ENCODE data around the gene SHH.

SHH gene

DNA sequence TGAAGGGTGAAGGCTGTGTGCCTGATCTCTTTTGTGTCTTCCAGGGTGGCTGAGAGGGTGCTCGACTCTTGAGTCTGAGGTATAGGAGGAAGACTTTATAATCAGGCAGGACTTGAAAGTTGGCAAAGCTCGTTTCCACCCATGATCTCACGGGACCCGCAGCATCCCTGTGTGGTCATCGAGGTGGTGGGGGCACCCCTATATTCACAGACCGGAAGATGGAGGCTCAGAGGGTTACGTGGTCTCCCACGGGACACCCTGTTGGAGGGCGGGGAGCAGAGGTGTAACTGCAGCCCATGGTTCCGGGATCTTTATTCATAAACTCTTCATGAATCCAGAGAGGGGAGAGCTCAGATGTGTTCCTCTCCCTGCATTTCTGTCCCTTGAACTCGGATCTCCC, 9.6 kb upstream of the SHH start:
- no peak for TF ChIP-seq EZH2phosphoT487 (IDR thresholded peaks at IDR 0.05; ENCODE audit: borderline replicate concordance)
- TF ChIP-seq, protein P1, sequence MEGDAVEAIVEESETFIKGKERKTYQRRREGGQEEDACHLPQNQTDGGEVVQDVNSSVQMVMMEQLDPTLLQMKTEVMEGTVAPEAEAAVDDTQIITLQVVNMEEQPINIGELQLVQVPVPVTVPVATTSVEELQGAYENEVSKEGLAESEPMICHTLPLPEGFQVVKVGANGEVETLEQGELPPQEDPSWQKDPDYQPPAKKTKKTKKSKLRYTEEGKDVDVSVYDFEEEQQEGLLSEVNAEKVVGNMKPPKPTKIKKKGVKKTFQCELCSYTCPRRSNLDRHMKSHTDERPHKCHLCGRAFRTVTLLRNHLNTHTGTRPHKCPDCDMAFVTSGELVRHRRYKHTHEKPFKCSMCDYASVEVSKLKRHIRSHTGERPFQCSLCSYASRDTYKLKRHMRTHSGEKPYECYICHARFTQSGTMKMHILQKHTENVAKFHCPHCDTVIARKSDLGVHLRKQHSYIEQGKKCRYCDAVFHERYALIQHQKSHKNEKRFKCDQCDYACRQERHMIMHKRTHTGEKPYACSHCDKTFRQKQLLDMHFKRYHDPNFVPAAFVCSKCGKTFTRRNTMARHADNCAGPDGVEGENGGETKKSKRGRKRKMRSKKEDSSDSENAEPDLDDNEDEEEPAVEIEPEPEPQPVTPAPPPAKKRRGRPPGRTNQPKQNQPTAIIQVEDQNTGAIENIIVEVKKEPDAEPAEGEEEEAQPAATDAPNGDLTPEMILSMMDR (conservative IDR thresholded peaks at IDR 0.05; ENCODE audit: low read length), result no peak
- no peak overlapping the region for H3K4me2 ChIP-seq (ENCODE audit: low read depth, low read length, poor library complexity, severe bottlenecking)
- H4K20me1 ChIP-seq (ENCODE audit: insufficient read depth, low read length, poor library complexity, severe bottlenecking), result no peaks in the 10 kb centered on the region
- H2AFZ ChIP-seq (ENCODE audit: low read length), result no peak overlapping the region
- no peaks in the 10 kb centered on the region for H3F3A ChIP-seq (ENCODE audit: low read depth)
- H3K27me3 ChIP-seq (ENCODE audit: insufficient read depth, low read length, poor library complexity, severe bottlenecking), result no peaks in the 10 kb centered on the region
- no peak overlapping the region for H3K9ac ChIP-seq (ENCODE audit: low read depth, low read length, poor library complexity, severe bottlenecking)
- H3K36me3 ChIP-seq (ENCODE audit: insufficient read depth, low read length), result no peaks in the 10 kb centered on the region
- H3K9me3 ChIP-seq (ENCODE audit: insufficient read depth, low read depth, low read length), result no peaks in the 10 kb centered on the region
- H3K4me1 ChIP-seq (ENCODE audit: insufficient read depth, low read length, poor library complexity, severe bottlenecking), result no peaks in the 10 kb centered on the region
- no peaks in the 10 kb centered on the region for H3K79me2 ChIP-seq (ENCODE audit: insufficient read depth, low read length)
- H3K9me2 ChIP-seq (replicated peaks; ENCODE audit: low read depth, low read length), result no peaks in the 10 kb centered on the region
- H3K4me3 ChIP-seq (ENCODE audit: low read length, poor library complexity, severe bottlenecking), result no peak overlapping the region

DNA sequence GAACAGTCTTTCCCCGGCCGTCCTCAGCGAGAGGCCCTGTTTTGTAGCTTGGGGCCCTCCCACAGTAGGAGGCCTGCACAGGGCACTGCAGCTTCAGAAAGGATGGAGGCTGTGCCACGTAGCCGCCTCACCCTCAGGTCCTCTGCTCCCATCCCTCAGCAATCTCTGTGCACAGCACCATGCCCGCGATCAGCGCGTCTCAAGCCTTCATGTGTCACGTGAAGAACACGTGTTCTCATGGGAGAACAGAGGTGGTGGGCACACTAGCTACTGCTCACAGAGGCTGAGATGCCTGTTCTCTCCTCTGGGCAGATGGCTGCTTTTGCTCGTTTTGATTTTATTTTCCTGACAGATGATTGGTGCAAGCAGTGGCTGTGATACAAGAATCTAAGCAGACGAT, 8.5 kb upstream of the SHH start:
- H3K36me3 ChIP-seq (ENCODE audit: insufficient read depth, low read length), result no peaks in the 10 kb centered on the region
- no peak overlapping the region for H3K4me2 ChIP-seq (ENCODE audit: low read depth, low read length, poor library complexity, severe bottlenecking)
- no peak overlapping the region for H3K9ac ChIP-seq (ENCODE audit: low read depth, low read length, poor library complexity, severe bottlenecking)
- H3K4me1 ChIP-seq (ENCODE audit: insufficient read depth, low read length, poor library complexity, severe bottlenecking), result no peaks in the 10 kb centered on the region
- H3K9me3 ChIP-seq (ENCODE audit: insufficient read depth, low read depth, low read length), result no peaks in the 10 kb centered on the region
- no peaks in the 10 kb centered on the region for H3K79me2 ChIP-seq (ENCODE audit: insufficient read depth, low read length)
- H3F3A ChIP-seq (ENCODE audit: low read depth), result no peaks in the 10 kb centered on the region
- no peaks in the 10 kb centered on the region for H4K20me1 ChIP-seq (ENCODE audit: insufficient read depth, low read length, poor library complexity, severe bottlenecking)
- no peak overlapping the region for H2AFZ ChIP-seq (ENCODE audit: low read length)
- no peak for TF ChIP-seq EZH2phosphoT487 (IDR thresholded peaks at IDR 0.05; ENCODE audit: borderline replicate concordance)
- TF ChIP-seq, protein P1 (conservative IDR thresholded peaks at IDR 0.05; ENCODE audit: low read length), result no peak
- no peak overlapping the region for H3K4me3 ChIP-seq (ENCODE audit: low read length, poor library complexity, severe bottlenecking)
- H3K27me3 ChIP-seq (ENCODE audit: insufficient read depth, low read length, poor library complexity, severe bottlenecking), result no peaks in the 10 kb centered on the region
- H3K9me2 ChIP-seq (replicated peaks; ENCODE audit: low read depth, low read length), result no peaks in the 10 kb centered on the region

DNA sequence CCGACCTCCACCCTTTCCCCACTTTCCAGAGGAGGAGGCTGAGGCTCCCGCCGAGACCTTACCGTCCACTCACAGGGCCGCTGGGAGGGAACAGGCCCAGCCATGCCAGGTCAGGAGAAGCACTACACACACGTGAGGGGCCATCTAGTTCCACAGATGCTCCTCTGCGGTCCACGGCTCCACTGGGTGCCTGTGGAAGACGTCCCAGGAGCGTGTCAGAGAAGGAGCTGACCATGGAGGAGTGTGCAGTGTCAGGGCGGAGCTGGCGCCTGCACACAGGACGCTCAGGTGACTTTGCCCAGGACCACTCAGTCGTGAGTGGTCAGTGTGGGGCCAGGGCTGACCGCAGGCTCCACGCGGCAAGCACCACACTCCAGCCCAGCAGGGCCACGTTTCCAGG, 8.0 kb upstream of the SHH start:
- no peak overlapping the region for H3K4me2 ChIP-seq (ENCODE audit: low read depth, low read length, poor library complexity, severe bottlenecking)
- H4K20me1 ChIP-seq (ENCODE audit: insufficient read depth, low read length, poor library complexity, severe bottlenecking), result no peaks in the 10 kb centered on the region
- H3K36me3 ChIP-seq (ENCODE audit: insufficient read depth, low read length), result no peaks in the 10 kb centered on the region
- no peaks in the 10 kb centered on the region for H3K9me2 ChIP-seq (replicated peaks; ENCODE audit: low read depth, low read length)
- H3K27me3 ChIP-seq (ENCODE audit: insufficient read depth, low read length, poor library complexity, severe bottlenecking), result no peaks in the 10 kb centered on the region
- no peak overlapping the region for H3K9ac ChIP-seq (ENCODE audit: low read depth, low read length, poor library complexity, severe bottlenecking)
- H3K79me2 ChIP-seq (ENCODE audit: insufficient read depth, low read length), result no peaks in the 10 kb centered on the region
- TF ChIP-seq, protein P1 (conservative IDR thresholded peaks at IDR 0.05; ENCODE audit: low read length), result no peak
- TF ChIP-seq EZH2phosphoT487 (IDR thresholded peaks at IDR 0.05; ENCODE audit: borderline replicate concordance), result no peak
- H2AFZ ChIP-seq (ENCODE audit: low read length), result no peak overlapping the region
- no peaks in the 10 kb centered on the region for H3K9me3 ChIP-seq (ENCODE audit: insufficient read depth, low read depth, low read length)
- no peaks in the 10 kb centered on the region for H3K4me1 ChIP-seq (ENCODE audit: insufficient read depth, low read length, poor library complexity, severe bottlenecking)
- H3K4me3 ChIP-seq (ENCODE audit: low read length, poor library complexity, severe bottlenecking), result no peak overlapping the region
- H3F3A ChIP-seq (ENCODE audit: low read depth), result no peaks in the 10 kb centered on the region

Data from Loucy (cell line).